HG02759 (cell line): ENCODE results near the gene MYO1D.

ENCODE experiments used
- ATAC-seq: cut with Tn5 transposase; IDR thresholded peaks from one replicate; pipeline ENCODE4 v1.9.1; 2021; ENCODE audit warnings: mild to moderate bottlenecking, moderate library complexity; ENCODE audit not compliant: unreplicated experiment

Gene MYO1D

DNA sequence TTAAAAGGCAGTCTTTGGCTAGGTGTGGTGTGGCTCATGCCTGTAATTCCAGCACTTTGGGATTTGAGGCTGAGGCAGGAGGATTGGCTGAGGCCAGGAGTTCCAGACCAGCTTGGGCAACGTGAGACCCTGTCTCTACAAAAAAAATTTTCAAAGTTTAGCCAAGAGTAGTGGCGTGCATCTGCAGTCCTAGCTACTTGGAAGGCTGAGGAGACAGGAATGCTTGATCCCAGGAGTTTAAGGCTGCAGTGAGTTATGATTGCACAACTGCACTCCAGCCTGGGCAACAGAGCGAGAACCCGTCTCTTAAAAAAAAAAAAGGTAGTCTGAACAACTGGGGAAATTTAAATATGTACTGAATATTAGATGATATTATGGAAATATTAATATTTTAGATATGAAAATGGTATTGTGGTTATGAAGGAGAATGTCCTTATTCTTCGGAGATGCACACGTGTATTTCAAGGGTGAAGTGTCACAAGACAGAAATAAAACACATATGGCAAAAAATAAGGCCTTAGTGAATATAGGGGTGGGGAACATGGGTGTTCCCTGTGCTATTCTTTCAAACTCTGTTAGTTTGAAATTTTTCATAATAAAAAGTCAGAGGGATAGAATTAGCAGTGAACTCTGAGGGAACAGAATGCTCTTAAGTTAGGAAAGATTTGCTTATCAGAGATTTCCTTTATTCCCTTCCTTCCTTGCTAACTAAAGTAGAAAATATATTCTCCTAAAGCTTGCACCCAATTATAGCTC lies 245.4 kb downstream of the MYO1D start:
- ATAC-seq, result no peak

DNA sequence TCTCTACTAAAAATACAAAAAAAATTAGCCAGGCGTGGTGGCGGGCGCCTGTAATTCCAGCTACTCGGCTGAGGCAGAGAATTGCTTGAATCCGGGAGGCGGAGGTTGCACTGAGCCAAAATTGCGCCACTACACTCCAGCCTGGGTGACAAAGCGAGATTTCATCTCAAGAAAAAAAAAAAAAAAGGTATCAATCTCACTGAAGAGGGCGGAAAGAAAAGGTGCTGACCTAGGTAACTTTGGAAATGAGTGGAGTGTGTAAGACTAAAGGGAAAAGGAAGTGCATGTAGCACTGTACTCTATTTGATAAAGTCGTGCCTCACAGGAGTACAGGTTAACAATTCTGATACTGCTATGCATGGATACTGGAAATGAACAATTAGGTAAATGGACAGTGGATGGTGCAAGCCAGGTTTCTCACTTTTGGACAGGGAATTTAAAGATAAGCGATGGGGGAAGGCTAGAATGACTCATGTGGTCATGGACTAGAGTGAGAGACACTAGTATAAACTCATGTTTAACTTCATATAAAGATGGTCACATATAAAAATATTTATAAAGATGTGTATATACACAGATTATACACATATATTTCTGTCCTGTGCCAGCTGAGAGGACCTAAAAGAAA lies 247.2 kb downstream of the MYO1D start:
- no peak for ATAC-seq

DNA sequence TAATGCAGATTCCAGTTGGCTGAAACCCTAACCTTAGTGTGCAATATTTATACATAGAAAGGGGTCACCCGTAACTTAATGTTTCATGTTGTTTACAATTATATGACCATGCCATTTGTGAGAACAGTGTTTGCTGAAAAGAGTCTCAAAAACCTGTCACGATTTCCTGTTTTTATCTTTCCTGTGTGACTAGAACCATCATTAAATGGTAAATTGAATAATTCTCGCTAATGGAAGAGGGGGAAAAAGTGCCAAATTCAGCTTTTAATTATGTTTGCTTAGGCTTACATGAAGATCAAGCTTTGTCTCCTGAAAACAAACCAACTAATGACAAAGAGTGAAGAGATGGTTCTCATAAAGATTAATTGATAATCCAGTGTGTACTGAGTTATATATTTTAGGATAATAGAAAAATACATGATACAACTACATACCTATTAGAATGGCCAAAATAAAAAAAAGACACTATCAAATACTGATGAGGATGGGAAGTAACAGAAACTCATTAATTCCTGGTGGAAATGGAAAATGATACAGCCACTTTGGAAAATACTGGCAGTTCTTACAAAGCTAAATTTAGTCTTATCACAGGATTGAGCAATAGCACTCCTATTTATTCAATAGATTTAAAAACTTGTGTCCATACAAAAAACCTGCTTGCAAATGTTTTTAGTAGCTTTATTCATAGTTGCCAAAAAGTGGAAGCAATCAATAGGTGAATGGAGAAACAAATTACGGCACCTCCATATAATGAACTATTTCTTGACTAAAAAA lies 248.5 kb downstream of the MYO1D start:
- ATAC-seq, result no peak

DNA sequence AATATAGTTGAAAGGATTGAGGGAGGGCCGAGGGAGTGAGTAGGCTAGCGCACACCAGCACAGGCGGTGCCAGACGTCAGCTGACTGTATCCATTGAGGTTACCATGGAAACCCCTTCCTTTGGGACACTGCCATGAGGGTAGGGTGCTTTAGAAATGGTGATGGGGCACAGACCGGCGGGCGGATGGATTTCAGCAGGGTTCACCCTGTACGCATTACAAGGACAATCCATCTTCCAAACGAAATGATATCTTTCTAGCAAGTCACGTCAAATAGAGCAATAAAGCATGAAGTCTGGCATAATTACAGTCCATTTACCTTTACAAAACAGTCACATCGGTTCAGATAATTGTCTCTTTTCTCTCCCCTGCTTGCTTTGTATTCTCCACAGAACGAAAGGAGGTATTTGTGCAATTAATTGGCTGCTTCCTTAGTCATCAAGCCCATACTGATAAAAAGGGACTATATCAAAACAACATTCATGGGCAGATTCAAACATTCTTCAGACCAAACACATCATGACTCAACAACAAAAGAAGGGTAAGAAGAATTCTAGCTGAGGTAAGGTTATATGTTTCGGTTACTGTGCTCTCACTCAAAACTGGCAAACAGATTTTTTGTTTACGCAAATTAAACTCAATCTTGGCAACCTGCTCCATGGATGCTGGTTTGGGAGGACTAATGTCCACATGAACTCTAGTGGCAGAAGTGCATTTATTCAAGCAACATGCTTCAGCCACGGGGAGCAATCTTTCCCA lies 249.5 kb downstream of the MYO1D start:
- ATAC-seq, result no peak

DNA sequence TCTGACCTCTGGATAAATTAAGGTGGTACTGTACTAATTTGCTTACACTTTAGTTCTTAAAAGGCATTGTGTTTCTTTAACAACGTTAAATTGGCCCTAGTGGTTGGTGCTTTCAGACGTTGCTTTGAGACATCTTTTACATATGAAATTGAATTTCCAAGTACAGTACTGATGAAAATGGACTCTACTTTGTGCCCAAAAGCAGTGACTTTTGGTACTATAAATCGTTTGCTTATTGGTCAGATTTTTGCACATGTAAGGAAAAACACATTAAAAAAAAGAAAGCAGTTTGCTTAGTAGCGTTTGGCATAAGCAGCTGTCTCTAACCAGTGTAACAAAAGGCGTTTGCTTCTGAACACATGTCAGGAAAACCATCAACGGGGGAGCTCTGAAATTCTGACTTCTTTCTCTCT lies 250.5 kb downstream of the MYO1D start:
- ATAC-seq, result no peak

DNA sequence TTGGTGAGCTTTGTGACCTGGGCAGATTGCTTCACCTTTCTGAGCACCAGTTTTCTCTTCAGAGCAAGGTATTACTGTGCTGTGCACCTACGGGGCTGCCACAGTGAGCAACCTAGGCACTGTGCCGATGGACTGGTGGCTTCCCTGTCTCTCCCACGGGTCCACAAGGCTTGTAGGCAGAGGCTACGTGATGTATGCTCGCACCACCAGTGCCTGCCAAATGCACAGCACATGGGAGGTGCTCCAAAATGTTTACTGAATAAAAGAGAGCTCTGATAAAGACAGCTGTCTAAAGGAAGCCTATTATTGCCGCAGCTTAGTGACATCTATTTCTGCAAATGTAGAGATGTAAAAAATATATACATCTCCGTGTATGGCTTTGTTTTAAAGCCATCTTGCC lies 251.0 kb downstream of the MYO1D start:
- ATAC-seq, result no peak

DNA sequence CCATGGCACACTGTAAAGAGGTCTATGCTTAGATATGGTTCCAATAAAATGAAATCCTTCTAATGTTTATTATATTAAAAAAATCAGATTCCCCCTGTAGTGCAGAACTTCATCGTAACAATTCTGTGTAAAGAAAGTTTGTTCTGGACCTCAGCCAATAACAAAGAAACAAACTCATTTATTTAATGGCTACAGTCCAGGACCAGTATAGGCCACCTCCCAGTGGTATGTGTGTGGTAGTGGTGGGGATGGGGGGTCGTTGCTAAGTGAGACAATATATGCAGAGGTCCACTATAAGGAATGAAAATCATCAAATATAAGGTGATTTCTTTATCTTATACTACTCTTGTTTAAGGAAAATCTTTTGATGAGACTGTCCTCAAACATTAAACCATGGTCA lies 253.7 kb downstream of the MYO1D start:
- no peak for ATAC-seq

DNA sequence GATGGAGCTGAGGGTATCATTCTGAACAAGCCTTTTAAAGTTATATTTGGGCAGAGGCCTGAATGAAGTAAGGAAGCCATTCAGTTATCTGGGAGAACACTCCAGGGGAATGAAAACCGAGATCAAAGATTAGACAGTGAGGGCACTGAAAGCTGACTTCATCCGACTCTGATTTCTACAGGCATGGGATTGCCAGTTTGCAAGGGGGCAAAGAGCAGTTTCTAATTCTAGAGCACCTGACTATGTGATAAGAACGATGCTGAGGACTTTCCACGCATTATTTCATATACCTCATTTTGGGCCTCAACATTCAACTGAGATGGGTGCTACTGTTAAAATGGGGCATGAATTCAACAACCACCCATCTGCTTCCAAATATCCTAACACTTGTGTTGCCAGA lies 254.4 kb downstream of the MYO1D start:
- no peak for ATAC-seq

DNA sequence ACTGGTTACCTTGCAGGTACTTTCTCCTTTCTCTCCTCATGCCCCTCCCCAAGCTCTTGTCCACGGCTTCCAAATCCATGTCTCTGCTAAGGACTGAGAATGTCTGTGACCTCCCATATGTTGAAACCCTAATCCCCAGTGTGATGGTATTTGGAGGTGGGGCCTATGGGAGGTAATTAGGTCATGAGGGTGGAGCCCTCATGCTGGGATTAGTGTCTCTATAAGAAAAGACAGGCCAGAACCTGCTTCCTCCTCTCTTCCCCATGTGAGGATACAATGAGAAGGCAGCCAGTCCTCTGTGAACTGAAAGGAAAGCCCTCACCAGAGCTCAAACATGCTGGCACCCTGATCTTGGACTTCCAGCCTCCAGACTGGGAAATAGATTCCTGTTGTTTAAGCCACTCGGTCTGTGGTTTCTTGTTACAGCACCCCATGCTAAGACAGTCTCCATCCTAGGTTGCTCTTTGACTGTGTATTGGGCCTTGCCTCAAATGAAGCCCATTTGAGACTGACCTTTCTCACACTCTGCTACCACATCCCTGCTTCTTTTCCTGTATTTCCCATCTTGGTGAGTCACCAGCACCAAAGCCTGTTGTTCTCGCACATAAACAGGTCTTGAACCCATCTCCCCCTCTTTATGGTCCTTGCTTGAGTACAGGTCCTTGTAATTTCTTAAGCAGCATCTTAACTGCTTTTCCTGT lies 255.2 kb downstream of the MYO1D start:
- ATAC-seq, result no peak

DNA sequence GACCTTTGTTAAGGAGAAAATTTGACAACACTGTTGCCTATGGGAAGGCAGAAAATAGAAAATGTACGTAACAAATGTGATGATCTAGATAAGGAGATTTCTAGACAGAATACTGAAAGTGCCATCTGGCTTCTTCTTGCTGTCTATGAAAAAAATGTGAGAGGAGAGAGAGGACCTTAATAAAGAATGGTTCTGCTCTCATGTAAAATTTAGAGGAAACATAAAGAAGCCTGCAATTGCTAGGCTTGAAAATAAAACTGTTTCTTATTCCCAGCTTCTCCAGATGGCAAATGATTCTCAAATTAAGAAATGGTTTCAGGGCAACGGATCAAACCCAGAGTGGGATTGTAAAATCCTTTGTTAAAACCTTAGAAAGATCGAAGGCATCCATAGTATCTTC lies 261.6 kb downstream of the MYO1D start:
- no peak for ATAC-seq

DNA sequence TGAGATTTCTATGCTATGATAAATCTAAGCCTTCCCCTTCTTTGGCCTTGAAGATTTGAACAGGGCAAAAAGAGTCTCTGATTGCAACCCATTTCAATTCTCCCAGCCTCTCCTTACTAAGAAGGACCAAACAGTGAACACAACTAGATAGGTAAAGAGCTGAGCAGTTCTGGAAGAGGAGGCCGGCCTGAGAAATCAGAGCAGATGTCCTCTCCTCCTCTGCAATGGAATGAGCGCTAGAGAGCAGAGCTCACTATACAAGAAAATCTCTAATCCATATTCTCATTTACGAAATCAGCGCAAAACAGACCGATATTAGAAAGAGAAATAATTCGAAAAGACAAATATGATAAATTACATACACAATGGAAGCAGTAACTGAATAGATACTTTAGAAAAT lies 266.0 kb downstream of the MYO1D start:
- ATAC-seq, result no peak

DNA sequence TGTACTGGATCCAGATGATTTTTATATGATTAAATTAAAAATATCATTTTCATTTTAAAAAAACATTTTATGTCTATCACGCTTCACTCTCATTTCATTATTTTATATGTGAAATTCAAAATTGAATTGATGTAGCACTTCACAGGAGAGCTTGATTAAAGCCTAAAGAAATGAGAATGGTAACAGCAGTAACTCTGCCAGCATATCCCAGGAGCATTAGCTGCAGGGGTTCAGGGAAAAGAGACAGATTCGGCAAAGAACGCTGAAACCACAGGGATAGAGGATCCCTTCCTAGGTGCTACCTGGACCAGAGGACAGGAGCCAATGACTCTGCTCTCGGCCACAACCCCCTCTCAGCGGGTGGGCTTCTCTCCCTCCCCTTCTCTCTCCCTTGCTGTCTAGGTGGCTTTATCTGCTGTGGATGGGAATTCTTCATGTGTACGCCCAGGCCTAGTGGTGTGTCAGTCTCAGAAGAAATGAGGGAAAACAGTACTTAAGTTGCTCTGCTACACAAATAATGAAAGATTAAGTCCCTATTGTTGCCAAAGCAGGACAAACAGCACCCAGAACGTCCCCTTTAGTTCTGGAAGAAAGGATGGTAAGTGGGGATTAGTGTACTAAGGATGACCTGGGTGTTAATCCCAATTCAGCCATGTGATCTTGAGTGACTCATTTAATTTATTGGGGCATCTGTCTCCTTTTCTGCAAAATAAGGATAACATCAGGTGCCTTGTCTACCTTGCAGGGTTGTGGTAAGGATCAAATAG lies 266.9 kb downstream of the MYO1D start:
- no peak for ATAC-seq

DNA sequence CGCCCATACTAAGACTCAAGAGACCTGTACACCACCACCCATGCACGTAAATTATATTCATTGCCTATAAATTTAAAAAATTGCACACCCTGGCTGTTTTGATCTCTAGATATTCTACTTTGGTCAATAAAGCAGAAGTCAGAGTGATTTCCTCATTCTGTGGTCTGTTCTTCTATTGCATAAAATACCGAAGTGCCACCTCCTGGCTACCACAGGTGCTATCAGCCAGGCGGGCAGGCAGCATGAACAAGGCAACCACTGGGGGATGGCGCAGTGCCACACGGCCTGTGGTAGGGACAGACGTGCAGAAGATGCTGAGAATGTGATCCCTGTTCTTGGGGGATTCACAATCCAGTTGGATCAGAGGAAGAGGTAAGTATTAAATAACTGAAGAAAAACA lies 267.8 kb downstream of the MYO1D start:
- peak; percentile 74 for ATAC-seq

DNA sequence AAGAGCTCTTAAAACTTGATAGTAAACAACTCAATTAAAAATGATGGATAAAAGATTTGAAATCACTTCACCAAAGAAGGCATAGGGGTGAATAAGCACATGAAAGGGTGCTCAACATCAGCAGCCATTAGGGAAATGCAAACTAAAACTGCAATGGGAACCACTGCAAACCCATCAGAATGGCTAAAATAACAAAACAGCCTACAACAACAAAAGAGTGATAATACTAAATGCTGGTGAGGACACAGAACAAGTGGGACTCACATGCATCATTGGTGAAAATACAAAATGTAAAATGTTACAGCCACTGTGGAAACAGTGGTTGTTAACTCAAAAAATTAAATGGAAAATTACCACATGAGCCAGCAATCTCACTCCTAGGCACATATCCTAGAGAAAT lies 268.7 kb downstream of the MYO1D start:
- ATAC-seq, result no peak

DNA sequence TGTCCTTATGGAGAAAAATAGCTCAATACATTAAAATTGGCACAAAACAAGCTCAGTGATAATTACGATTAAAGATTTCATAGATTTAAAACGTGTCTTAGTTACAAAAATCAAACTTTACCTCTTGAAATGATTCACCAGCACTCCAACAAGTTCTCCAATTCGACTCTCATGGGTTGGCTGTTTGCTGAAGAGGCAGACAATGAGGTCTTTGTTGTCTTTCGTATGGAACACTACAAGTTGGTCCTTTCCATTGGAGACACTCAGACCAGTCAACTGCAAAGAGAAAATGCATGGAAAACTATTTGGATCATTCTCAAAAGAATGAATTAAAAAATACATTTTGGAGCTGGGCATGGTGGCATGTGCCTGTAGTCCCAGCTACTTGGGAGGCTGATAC lies 272.0 kb downstream of the MYO1D start:
- no peak for ATAC-seq

DNA sequence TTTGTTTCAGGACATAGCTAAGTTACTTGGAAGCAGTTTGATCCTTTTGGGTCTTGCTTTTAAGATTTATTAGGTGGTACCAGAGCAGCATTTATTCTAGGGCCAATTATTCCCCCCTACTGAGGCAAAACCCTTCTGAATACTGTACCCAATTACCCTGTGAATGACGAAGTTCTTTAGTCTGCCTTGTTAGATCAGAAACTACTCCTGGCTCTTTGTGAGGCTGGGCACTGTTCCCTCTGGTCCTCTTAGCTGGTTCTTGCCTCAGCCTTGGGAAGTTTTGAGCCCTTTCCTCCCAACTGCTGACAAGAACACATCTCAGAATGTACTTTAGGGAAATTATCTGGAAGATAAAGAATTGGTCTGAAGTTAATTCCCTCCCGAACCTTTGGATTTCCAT lies 274.5 kb downstream of the MYO1D start:
- ATAC-seq, result no peak

DNA sequence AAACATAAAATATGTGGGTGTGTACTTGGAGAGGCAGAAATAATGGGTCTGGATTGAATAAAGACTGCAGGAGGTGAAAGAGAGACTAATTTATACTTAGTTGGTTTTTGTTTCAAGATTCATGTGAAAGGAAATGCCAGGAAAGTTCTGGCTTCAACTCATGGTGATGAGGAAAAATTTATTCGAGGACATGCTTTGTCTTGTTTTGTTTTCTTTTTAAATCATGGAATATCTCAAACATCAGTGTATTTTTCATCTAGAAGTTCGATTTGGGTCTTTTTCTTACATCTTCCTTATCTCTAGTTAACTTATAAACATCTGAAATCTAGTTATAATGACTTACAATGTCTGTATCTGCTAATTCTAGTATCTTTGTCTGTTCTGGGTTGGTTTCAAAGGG lies 275.1 kb downstream of the MYO1D start:
- no peak for ATAC-seq

DNA sequence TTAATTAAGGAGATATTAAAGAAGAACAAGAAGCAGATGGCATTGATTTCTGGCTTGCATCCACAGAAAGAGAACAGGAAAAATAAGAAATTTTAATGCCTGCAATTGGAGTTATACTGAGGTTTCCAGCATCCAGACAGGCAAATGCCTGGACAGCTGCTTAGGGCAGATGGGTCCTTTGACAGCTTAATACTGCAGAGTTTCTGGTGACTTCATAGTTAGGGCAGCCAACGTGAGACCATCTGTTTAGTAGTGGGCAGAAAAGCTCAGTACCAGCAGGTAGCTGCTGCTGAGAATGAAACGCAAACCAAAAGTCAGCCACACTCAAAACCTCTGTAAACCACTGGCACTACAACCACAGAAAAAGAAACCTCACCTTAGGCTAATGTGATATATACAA lies 280.3 kb downstream of the MYO1D start:
- ATAC-seq, result no peak

DNA sequence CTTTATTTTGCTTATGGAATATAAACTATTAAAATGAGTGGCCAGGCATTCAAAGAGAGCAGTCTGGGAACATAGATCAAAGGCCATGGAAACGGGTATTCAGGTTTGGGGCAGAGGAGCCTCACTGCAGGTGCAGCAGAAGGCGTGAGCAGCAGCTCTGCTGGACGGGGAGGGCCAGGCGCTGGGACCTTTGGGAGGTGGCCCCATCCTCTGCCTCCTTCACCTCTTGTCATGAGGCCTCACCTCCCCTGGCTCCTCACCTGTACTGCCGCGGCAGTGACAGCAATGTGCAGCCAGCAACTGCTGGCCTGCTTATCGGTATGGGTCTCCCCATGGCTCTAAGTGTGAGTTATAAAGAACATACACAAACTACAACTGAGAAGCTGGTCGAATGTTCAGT lies 280.7 kb downstream of the MYO1D start:
- ATAC-seq, result no peak

DNA sequence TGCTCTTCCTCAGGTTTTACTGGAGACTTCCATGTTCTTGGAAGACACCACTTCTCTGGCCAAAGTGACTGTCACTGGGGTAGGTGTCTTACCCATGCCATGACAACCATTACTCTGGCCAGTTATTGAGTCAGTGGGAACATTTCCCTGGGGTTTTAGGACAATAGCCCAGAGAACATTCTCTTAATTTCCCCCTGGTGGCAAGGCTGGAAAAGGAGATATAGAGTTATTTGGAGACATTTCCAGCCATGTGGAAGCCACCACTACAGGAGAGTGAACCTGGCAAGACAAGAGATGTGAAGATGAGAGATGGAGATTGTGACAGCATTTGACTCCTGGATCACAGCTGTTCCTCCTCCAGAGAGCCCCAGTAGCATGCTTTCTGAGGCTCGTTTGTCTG lies 283.9 kb downstream of the MYO1D start:
- no peak for ATAC-seq
